HG03521 (cell line): ENCODE measurements around the gene ENTPD2.

Experiments
- ATAC-seq: cut with Tn5 transposase; IDR thresholded peaks from one replicate; pipeline ENCODE4 v1.9.1; 2021; ENCODE audit warnings: mild to moderate bottlenecking, moderate library complexity; ENCODE audit not compliant: unreplicated experiment

The ENTPD2 gene

DNA sequence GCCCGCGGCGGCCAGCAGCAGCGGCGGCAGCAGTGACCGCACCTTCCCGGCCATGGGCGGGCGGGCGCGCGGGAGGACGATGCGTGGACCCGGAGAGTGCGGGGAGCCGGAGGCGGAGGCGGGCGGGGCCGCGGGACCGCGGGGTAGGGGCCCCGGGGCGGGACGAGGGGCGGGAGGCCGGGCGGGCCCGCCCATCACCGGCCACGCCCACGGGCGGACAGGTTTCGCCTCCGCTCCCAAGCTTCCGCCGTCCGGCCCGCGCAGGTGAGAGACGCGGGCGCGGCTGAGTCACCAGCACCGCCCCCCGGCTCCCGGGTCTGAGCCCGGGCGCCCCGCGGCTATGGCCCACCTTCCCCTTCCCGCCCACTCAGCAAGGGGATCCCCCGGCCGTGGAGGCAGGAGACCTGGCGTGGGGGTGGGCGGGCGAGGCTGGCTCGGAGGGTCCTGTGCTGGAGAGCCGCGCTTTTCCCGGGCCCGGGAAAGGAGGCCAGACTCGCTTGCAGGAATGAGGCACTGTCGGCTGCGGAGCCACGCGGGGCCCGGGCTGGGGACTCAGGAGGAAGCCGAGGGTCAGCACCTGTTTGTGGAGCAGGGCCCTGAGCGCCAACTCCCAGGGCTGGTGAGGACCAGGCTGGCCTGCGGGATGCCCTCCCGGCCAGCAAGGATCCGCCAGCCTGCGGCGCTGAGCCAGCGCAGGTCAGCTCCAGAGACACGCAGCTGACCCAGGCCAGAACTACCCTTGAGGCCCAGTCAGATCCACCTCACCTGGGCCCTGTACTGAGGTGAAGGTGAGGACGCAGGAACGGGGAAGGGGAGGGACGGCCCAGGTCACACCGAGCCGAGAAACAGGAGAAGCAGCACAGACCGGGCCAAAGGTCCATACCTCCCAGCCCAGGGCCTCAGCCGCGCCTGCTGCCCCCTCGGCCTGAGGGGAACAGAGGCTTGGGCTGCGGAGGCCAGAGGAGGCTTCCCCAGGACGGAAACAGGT, at the start of gene ENTPD2:
Gene ENTPD2, minus strand, starts transcription at position 118 of the 988 bp plus-strand sequence. Its CDS starts 64 bp downstream, at position 54.
- ATAC-seq: no peak

DNA sequence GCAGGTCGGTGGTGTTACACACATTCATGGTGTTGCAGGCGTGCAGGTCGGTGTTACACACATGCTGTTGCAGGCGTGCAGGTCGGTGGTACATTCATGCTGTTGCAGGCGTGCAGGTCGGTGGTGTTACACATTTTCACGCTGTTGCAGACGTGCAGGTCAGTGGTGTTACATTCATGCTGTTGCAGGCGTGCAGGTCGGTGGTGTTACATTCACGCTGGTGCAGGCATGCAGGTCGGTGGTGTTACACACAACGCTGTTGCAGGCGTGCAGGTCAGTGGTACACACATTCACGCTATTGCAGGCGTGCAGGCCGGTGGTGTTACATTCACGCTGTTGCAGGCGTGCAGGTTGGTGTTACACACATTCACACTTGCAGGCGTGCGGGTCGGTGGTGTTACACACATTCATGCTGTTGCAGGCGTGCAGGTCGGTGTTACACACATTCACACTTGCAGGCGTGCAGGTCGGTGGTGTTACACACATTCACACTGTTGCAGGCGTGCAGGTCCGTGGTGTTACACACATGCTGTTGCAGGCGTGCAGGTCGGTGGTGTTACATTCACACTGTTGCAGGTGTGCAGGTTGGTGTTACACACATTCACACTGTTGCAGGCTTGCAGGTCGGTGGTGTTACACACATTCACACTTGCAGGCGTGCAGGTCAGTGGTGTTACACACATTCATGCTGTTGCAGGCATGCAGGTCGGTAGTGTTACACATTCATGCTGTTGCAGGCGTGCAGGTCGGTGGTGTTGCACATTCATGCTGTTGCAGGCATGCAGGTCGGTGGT, 49.5 kb upstream of the ENTPD2 start:
- ATAC-seq: no peak

DNA sequence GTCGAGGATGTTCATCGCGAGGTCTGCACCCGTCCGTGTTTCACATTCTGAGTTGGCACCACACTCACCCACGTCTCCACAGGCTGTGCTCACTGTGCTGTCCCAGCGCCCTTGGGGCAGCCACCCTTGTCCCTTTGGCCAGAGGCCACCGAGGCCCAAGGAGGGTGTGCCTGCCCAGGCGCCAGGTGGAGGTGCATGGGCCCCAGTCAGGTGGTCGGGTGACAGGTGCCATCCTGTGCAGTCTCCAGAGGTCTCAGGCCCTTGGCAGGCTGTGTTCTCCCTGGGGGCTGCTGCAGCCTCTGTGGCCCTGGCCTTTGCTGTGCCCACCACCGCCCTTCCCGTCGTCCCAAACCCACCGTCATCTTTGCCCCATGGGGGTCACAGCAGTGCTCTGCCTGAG, 45.4 kb upstream of the ENTPD2 start:
- ATAC-seq: no peak

DNA sequence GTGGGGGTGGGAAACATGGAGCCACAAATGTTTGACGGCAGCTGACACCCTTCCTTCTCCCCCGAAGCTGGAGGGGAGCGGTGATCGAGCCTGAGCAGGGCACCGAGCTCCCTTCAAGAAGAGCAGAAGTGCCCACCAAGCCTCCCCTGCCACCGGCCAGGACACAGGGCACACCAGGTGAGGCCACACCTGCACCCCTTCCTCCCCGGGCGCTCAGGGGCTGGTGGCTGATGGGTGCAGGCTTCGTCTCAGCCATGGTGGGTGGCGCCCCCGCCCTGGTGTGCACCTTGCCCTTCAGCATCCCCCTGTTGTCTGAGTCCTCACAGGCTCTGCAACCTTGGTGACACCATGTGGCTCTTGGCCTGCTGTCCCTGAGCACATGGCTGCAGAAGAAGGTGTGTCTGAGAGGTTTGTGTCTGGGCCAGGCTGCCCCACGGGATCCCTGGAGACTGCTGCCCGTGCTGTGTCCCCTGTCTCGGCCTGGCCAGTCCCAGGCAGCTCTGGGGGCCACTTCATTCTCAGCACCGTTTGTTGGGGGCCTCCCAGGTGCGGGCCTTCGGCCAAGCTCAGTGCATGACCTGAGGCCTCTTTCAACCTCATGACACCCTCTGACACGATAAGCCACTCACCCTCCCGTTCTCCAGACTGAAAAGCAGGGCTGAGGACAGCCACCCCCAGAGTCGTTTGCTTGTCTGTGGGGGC, 44.1 kb upstream of the ENTPD2 start:
- ATAC-seq: no peak

DNA sequence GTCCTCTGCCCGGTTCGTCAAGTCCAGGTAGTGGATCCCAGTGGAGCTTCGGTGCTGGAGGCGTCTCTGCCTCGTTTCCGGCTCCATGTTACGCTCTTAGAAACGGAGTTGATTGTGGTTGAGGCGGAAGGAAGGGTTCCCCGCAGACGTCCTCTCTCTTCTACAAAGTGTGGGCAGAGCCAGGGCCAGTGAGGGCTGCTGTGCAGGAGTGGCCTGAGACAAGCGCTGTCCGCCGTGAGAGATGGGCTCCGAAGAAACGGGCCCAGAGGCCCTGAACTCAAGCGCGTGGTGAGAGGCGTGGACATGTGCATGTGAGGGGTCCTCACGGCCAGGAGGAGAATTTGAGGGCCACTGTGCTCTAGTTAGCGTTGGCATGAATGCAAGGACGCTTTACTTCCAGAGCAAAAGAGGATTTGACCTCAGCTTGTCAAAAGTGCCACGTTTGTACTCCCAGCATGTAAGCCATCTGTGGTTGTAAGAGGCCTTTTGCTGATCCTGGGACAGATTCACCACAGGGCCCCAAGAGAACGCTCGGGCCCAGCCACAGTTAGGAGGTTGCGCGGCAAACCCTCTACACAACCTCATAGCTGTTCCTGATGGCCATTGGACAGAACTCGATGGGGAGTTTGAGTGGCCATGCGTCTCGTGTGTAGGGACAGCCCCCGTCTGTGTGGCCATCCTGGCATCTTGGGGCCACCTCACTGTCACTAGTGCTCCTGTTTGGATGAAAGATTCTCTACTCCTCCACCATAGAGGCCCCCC, 43.1 kb upstream of the ENTPD2 start:
- no peak for ATAC-seq

DNA sequence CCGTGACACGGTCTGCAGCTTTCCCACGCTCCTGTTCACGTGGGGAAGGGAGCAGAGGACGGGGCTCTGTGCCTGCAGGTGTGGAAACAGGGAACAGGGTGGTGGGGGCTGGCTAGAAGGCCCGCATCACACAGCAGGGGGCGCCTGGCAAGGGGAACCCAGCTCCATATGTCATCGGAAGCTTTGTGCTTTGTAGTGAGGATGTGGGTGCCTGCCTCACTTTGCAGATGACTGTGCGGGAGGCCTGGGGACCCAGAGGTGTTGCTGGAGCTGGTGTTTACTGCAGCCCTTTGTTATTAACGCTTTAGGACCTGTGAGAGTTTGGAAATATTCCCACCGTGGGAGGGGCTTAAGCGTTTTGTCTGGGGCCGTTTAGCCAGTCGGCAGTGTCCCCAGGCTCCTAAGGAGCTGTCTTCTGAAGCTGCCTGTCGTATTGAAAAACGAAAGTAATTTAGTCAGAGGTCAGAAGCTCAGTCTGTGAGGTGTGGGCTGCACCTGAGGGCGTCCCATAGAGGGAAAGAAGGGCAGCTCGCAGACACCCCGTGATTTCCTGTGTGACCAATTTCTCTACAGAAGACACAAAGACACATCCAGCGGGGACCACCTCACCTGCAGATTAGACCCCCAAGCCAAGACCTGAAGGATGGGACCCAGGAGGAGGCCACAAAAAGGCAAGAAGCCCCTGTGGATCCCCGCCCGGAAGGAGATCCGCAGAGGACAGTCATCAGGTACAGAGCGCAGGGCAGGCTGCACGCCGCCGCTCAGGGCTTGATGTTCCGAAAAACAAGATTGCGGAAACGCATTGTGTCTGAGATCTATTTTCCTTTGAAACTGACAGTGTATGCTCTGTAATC, 42.0 kb upstream of the ENTPD2 start:
- peak; percentile 70 for ATAC-seq

DNA sequence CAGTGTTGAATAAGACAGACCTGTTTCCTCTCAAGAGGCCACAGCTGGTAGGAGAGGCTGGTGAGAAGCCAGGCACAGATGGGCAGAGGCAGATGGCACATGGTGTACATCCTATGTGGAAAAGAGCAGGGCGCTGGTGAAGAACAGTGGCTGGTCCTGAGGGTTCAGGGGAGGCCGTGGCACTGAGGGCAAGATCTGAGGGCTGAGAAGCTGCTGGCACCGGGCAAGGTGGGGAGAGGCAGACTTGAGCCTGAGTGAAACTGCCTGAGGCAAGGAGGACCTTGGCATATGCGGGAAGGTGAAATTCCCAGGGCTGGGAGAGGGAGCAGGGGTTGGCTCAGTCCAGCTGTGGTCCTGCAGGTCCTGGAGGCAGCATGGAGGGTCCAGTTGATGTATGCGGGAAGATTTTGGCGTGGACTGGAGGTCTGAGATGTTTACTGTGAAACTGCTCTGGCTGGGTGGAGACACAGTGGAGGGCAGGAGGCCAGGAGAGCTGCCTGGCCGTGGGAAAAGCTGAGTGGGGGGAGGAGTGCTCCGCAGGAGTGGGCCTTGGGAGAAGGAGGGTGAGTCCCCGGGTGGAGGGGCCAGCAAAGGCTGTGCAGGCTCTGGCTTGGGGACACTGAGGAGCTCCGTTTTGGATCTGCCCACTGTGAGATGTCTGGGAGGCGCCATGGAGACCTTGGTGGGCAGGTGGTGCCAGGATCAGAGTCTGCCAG, 35.5 kb upstream of the ENTPD2 start:
- no peak for ATAC-seq

DNA sequence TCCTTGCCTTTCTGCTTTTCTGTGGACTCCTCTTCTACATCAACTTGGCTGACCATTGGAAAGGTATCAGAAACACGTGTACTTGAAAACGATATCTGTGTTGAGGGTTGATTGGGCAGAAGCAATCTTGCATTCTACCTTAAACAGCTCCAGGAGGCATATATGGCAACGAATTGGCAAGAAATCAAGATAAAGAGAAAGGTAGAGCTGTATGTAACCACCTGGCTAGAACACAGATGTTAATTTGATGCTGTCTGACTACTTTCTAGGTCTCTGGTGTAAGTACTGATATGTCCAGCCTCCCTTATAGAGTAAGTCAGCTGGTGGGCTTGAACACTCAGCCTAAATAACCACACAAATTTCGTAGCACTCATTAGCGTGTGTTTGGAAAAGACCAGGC, 34.3 kb upstream of the ENTPD2 start:
- ATAC-seq: no peak

DNA sequence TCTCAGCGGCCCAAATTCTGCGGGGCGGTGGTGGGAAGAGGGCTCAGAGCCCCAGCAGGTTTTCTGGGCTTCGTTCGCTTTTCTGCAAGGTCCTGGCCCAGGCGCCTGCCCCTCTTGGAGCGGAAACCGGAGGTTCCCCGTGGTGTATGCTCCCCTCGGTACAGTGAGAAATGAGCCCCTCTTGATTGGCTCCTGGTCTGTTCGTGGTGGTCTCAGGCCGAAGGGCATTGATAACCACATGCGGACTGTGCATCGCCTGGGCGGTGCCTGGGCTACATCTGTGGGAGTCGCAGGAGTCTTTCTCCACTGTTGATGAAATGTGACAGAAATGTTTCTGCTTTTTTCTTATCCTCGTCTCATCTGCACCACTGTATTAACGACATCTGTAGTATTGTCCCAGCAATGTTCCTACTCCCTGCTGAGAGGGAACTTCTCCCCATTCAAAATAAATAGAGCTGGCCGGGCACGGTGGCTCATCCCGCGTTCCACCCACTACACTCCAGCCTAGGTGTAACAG, 33.6 kb upstream of the ENTPD2 start:
- no peak for ATAC-seq

DNA sequence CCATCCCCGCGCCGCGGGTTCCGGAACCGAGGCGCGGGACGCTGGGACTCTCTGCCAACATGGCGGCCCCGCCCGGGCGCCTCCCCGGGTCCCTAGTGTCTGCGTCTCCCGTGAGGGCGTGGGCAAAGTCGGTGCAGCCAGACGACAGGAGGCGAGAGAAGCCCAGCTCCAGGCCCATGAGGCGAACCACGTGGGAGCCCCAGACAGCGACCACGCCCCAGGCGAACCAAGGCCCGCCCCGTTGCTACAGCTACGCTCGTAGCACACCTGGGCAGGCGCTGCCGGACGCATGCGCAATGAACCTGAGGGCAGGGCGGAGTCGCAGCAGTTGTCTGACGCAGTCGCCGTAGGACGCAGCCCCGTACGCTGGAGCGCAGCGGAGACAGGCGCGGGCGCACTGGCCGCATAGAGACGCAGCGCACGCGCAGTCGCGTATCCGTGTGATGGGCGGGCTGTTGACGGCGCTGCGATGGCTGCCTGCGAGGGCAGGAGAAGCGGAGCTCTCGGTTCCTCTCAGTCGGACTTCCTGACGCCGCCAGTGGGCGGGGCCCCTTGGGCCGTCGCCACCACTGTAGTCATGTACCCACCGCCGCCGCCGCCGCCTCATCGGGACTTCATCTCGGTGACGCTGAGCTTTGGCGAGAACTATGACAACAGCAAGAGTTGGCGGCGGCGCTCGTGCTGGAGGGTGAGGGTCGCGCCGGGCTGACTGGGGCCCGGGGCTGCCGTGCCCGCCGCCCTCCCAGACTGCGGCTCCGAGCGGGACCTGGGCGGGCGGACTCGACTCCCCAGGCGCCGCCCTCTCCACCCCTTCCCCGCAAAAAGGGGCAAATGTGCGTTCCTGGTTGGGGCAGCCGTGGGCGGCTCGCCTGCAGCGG, 32.9 kb upstream of the ENTPD2 start, which contains the start of gene MAN1B1:
Gene MAN1B1, plus strand, starts transcription at position 455 of the 878 bp plus-strand sequence. Its CDS starts 15 bp downstream, at position 470.
- peak; percentile 76 for ATAC-seq

DNA sequence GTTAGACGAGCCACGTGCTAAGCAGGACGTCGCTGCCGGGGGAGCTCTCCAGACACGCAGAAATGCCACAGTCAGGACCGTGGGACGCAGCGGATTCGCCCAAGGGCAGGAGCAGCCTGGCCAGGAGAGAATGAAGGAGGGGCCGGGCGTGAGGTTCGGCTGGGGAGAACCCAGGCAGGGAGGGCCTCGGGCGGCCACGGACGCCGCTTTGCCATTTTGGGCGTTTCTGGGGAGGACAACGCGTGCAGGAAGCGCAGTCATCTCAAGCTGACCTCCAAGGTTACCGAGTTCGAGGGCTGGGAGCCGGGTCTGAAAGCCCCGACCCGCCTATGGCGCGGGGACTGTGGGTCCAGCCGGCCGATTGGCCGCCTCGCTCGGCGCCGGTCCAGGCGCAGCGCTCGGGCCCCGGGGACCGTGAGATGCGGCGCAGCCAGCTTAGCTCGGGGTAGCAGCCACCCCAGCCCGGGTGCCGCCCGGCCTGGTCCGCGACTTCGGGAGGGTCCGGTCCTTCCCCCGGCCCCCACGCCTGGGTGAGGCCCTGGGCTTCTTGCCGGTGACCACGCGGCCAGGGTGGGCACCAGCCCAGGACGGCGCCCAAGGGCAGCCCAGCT, 32.2 kb upstream of the ENTPD2 start:
- ATAC-seq: no peak

DNA sequence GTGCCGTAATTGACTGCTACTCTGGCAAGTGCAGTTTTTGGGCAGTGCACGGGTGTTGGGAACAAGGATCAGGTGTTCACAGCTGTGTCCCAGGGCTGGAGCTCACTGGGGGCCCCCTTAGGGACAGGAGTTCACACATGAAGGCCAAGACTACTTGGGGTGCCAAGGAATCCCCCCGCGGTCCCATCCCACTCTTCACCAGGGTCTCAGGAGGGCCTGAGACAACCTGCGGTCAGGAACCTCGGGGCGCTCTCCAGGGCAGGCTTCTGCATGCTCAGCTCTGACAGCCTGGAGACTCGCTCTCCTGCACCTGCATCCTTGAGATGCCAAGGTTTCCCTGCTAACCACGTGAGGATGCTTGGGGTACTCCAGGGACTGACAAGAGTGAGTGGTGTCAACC, 30.7 kb upstream of the ENTPD2 start:
- ATAC-seq: no peak

DNA sequence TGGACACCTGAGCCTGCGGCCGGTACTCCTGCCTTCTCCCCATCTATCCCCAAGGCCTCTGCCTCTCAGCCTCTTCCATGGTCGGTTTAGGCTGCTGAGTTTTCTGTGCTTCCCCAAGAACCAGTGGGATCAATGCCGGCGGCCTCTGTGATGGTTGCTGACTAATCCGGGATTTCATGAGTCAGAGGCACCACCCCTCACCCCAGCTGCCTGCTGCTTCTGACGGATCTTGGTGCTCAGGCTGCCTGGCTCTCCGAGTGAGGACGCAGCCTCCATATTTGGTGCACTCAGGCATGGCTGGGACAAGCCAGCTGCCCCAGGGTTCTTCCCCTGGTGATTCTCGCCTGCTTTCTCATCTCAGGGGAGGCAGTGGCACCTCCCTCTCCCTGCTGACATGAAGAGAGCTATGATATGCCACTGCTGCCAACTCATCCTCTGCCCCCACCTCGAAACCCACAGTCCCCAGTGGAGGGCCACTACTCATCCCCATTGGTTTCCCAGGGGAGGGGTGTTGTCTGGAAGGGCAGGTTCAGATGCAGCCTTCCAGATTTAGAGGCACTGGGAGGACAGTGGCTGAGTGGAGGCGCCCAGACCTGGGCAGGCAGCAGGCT, 29.6 kb upstream of the ENTPD2 start:
- no peak for ATAC-seq

DNA sequence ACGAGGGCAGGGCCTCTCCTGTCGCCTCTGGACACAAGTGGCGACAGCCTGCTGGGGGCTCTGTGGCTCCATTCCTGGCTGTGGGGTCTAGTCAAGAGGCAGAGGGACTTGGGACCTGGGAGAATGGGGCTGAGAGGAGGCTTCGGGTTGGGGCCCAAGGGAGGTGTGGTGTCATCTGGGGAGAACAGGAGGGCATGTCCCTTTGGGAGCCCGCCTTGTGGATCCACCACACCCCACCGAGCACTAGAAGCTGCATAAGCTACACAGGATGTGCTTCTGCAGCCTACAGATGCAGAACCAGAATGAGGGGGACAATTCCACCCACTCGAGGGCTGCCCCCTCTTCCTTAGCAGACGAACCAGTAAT, 29.0 kb upstream of the ENTPD2 start:
- ATAC-seq: no peak

DNA sequence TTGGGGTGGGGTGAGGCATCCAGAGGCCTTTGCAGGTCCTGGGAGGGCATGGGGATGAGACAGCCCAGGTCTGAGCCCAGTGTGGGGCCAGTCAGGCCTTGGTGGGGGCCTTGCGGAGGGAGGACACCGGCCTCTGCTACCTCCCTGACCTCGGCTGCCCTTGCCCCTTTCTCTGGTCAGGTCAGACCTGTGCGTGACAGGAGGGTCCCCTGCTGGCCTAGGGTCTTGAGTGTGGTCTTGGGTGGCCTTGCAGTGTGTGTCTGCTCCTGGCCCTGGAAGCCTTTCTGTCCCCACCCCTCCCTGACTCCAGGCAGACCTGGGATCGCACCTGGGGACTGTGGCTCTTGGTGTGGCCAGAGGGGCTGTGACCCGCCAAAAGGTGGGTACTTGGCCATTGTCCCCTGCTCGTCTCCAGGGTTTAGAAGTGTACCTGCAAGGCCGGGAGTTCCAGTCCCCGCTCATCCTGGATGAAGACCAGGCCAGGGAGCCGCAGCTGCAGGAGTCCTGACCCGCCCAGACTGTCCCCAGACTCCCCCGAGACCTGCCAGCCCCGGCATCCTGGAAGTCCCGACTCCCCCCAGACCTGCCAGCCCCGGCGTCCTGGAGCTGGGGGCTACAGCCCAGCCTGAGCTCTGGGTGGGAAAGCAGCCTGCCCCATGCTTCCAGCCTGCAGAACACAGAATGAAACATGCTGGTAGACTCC, 28.5 kb upstream of the ENTPD2 start:
- ATAC-seq: no peak
